PFSK-1 (cell line): ENCODE measurements around the gene GPR18.

ENCODE experiments used
- FOXP2 ChIP-seq: optimal IDR thresholded peaks from 2 replicates; pipeline ENCODE3; 2011; ENCODE audit warnings: borderline replicate concordance, control low read depth, inconsistent platforms; ENCODE audit not compliant: insufficient read depth; ENCODE audit errors: extremely low read length, extremely low read depth
- POLR2AphosphoS5 ChIP-seq: IDR thresholded peaks from 2 replicates; pipeline ENCODE4 v1.6.1; 2012; ENCODE audit warnings: low read depth, mild to moderate bottlenecking, control low read depth, low read length, moderate library complexity
- SIN3A ChIP-seq: IDR thresholded peaks from 2 replicates; pipeline ENCODE4 v1.6.1; 2012; ENCODE audit warnings: mild to moderate bottlenecking, low read length, moderate library complexity, borderline replicate concordance; ENCODE audit not compliant: insufficient read depth
- TAF1 ChIP-seq: IDR thresholded peaks from 2 replicates; pipeline ENCODE4 v1.6.1; 2012; ENCODE audit warnings: low read length, control low read depth, borderline replicate concordance; ENCODE audit not compliant: insufficient read depth
- TF ChIP-seq, protein P1 (sequence below), 2 experiments: IDR thresholded peaks; 2 replicates each; pipeline versions ENCODE4 v1.6.1 to v1.8.0; 2011 to 2012; ENCODE audit warnings: low read depth in 2 of 2, low read length in 2 of 2, control low read depth in 1 of 2, inconsistent platforms in 1 of 2, mild to moderate bottlenecking in 1 of 2, moderate library complexity in 1 of 2; ENCODE audit not compliant: insufficient read depth in 1 of 2

The GPR18 gene

DNA sequence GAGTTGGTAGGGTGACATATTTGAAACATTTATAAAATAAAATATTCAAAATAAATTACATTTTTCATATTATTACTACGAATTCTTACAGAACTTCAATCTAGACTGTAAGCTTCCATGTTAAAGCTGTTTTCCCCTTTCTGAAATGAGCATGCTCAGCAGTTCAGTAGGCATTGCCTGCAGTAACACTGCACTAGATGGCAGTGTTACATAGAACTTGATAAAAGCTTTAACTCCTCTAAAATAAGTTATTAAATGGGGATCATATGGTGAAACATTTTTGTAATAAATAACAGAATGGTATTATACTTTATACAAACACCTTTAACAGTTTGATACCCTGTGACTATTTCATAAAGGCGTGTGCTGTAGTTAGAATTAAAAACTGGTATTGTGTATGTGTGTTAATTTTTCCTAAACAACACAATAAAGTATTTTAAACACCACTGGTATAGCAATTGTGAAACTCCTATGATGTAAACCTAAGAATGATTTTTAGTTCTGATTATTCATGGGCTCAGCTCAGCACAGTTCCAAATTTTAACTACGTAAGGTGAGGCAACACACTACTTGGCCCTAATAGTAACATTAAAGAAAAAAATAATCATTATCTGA is 11.6 kb upstream of the GPR18 start:
- TF ChIP-seq, protein P1, sequence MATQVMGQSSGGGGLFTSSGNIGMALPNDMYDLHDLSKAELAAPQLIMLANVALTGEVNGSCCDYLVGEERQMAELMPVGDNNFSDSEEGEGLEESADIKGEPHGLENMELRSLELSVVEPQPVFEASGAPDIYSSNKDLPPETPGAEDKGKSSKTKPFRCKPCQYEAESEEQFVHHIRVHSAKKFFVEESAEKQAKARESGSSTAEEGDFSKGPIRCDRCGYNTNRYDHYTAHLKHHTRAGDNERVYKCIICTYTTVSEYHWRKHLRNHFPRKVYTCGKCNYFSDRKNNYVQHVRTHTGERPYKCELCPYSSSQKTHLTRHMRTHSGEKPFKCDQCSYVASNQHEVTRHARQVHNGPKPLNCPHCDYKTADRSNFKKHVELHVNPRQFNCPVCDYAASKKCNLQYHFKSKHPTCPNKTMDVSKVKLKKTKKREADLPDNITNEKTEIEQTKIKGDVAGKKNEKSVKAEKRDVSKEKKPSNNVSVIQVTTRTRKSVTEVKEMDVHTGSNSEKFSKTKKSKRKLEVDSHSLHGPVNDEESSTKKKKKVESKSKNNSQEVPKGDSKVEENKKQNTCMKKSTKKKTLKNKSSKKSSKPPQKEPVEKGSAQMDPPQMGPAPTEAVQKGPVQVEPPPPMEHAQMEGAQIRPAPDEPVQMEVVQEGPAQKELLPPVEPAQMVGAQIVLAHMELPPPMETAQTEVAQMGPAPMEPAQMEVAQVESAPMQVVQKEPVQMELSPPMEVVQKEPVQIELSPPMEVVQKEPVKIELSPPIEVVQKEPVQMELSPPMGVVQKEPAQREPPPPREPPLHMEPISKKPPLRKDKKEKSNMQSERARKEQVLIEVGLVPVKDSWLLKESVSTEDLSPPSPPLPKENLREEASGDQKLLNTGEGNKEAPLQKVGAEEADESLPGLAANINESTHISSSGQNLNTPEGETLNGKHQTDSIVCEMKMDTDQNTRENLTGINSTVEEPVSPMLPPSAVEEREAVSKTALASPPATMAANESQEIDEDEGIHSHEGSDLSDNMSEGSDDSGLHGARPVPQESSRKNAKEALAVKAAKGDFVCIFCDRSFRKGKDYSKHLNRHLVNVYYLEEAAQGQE (IDR thresholded peaks at IDR 0.05; ENCODE audit: insufficient read depth in 1 of 2, low read depth in 2 of 2, low read length in 2 of 2) = no peak
- TF ChIP-seq POLR2AphosphoS5 = no peak
- TF ChIP-seq FOXP2 = no peak

DNA sequence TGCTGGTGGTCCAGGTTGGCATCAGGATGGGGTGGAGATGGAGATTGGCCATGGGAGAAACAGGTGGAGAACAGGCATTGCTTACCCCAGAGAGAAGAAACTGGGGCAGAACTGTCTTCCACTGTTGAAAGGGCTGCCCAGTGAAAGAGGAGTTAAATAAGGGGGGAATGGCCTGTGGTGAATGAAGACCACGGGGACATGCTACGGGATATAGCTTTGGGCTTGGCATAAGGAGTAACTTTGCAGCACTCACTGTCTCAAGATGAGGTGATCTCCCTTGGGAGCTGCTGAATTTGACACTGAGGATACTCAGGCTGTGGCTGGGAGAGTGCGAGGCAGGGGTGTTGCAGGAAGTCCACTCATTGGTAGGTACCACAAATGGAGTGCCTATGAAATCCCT is 10.6 kb upstream of the GPR18 start:
- TF ChIP-seq TAF1 = no peak
- TF ChIP-seq SIN3A = no peak
- TF ChIP-seq, protein P1 (IDR thresholded peaks at IDR 0.05; ENCODE audit: insufficient read depth in 1 of 2, low read depth in 2 of 2, low read length in 2 of 2) = no peak
- TF ChIP-seq POLR2AphosphoS5 = no peak

DNA sequence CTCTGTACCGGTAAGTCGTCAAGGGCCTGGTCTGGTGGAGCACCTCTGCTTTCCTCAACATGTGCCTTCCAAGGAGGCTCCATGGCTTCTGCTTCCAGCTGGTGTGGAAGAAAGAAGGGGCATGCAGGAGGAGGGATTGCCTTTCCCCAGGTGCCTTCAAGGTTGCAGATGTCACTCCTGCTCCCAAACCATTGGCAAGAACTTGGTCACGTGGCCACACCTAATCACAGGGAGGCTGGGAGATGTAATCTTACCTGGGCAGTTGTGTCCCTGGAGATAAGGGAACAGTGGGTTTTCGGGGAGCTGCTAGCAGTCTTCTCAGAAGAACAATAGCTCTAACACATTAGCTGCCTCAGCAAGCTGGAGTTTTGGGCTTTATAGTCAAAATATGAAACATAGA is 9.7 kb upstream of the GPR18 start:
- no peak for TF ChIP-seq POLR2AphosphoS5
- TF ChIP-seq FOXP2 = no peak
- no peak for TF ChIP-seq TAF1
- no peak for TF ChIP-seq SIN3A
- TF ChIP-seq, protein P1 (IDR thresholded peaks at IDR 0.05; ENCODE audit: insufficient read depth in 1 of 2, low read depth in 2 of 2, low read length in 2 of 2) = no peak

DNA sequence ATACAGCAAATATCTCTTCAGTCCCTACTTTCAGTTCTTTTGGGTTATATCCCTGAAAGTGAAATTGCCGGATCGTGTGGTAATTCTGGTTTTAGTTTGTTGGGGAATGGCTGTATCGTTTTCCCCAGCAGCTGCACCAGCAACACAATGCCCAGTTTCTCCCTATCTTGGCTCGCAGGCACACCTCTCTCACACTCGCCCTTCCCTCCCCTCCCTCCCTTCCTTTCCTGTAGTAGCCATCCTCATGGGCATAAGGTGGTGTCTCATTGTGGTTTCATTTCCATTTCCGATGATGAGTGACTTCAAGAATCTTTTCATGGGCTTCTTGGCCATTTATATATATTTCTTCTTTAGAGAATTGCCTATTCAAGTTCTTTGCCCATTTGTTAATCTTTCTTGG is 8.6 kb upstream of the GPR18 start:
- TF ChIP-seq, protein P1 (IDR thresholded peaks at IDR 0.05; ENCODE audit: insufficient read depth in 1 of 2, low read depth in 2 of 2, low read length in 2 of 2) = no peak
- no peak for TF ChIP-seq POLR2AphosphoS5
- TF ChIP-seq FOXP2 = no peak
- TF ChIP-seq TAF1 = no peak
- no peak for TF ChIP-seq SIN3A
